Hematopoietic multipotent progenitor cell treated with erythropoietin and hydrocortisone succinate and interleukin-3 and kit ligand, for 17 days (in vitro differentiated cells): ENCODE results near the gene KIF12.

Source experiments
- DNase-seq: peaks from one replicate; pipeline ENCODE4 v3.0.0-alpha.2; 2015; ENCODE audit warnings: low spot score

Gene KIF12

DNA sequence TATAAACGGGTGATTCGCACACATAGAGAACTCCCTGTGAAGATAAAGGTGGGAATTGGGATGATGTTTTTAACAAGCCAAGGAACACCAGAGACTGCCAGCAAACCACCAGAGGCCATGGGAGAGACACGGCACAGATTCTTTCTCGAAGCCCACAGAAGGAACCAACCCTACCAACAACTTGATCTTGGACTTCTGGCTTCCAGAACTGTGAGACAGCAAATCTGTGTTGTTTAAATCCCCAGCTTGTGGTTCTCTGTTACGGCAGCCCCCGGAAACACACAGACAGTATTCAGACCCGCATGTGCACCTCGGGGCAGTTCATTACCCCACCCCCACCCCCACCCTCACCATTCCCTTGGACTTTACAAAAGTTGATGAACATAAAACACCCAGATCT, 33.8 kb downstream of the KIF12 start:
- DNase-seq: no peak

DNA sequence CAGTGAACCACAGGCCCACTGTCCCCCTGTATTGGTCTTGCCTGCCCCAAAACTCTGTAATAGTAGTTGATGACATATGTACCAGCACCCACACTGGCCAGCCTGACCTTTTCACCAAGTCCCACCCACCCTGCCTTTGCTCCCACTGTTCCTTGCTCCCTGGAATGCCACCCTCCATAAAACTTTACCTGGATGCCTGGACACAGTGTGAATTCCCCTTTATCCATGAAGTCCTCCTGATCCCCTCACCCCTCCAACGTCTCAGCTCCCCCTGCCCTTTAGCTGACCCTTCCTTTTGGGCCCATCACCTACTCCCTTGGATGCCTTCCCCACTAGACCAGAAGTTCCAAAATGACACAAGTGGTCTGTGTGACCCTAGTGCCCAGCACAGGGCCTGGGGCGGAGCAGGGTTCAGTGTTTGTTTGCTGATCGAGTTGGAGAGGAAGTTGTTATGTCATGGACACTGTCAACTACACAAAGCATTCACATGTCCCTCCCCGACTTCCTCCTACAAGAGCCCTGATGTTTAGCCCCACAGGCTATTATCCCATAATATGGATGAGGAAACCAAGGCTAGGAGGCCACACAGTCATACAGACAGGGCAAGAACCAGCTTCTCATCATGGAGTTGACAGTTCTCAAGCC, 37.1 kb downstream of the KIF12 start:
- no peak for DNase-seq

DNA sequence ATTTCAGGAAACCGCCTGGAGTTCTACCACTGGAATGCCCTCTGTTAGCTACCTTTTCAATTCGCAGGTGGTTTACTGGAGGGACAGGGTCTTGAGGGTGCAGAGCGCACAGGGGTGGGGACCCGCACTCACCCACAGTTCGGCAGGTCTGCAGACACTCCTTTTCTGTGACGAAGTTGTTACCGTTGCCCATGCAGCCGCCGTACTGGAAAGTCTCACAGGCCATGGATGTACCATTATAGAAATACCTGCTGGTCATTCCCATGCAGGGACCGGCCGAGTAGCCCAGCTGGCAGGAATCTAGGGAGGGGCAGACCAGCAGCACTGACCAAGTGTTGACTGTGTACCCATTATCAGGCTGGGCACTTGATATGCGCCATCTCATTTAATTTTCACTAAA, 37.8 kb downstream of the KIF12 start:
- no peak for DNase-seq

DNA sequence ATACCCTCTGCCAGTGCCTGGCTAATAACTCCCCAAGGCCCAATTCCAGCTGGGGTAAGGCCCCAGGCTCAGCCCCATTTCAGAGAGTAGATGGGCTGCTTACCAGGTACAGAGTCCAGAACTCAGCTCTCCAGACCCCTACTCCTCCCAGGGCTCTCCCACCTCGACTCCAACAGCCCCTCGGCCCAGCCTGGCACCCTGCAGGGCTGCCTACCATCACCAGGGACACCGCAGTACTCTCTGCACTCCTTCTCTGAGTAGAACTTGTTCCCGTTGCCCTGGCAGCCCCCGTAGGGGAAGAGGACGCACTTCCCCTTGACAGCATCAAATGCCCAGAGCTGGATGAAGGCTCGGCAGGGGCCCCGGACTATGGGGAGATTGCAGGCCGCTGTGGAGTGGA, 38.4 kb downstream of the KIF12 start:
- DNase-seq: no peak

DNA sequence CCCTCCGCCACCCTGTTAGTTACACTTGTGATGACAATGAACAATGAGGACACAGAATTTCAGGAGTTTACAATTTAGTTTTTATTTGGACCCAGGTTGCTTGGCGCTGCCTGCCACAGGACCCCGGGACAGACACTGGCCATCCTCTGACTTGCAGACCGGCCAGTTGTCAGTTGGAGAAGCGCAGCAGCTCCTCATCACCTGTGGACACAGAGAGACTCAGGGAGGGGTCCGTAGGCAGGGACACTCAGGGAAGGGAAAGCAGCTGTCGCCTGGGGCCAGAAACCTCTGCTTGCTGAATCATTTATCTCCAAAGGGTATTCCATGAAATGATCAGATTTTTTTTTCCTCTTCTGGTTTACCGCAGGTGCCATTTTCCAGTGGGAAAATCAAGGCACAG, 39.0 kb downstream of the KIF12 start:
- DNase-seq: no peak

DNA sequence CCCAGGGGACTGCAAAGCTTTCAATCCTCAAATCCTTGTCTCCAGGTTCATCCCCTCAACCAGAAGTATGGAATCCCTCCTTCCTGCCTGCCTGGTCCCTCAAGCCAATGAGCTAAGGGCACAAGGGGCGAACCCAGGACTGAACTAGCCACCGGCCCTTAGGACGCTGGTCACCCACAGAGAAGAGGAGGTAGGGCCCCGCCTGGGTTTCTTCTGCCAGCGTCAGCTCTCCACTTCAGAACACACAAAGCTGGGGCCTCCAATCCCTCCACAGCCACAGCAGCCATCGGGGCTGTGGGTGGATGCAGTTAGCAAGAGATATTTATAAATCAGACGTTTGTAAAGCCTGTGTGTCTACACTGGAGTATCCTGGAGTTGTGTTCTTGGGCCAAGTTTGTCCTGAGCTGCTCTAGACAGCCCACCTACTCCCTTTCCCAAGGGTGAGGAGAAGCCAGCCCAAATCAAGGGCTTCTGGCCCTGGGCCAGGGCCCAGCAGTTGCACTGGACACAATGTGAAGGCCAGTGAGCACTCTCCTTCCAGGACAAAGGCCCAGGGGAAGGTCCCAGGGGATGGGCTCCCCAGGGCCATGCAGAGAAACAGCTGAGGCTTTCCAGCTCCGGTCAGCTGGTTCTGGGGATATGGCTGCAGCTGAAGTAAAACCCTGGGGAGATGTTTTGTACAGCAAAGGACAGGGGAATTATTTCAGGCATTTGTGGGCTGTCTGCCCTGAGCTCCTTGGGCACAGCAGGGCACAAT, 39.9 kb downstream of the KIF12 start:
- DNase-seq: no peak

DNA sequence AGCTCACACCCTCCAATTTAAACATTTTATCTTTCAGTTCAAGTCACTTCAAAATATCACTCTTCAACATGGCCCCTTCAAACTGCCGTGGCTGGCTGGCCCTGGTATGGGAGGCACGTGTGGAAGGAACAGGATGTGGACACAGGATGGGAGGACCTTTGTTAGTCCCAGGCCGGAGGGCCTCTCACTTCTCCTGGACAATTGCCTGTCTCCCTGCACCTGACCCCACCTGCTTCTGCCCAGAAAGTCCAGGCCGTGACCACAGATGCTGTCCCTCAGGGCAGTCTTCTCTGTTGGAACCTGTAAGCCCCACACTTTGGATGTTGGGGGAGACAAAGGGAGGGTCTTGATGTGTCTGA, 40.4 kb downstream of the KIF12 start:
- no peak for DNase-seq

DNA sequence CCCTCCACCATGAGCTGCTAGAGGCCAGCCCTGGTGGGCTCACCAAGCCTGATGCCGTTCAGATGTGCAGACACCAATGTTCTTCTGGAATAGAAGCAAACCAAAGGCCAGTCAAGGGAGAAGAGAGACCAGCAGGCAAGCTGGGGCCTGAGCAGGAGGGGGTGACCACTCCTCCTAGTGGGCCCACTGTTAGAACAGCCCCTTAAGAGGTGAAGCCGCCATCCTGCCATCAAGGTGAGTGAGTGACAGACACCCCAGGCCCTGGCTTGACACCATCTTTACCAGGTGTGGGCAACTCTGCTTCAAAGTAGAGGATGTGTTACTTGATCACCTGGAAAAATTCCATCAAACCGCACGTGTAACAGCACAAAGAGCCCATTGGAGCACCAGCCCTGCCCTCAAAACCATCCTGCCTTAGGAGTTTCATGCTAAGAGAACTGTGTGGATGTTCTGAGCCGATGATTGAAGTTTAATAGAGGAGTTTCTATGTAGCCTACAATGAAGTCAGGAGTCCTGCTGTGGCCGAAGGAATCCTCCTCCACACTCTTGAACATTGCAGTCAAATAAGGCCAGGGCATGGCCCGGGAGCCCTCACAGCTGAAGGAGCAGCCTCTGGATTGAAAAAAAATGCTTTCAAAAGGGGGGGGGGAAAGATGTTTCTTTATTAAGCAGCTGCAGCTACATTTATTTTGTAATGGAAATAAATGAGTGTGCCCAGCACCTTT, 41.8 kb downstream of the KIF12 start:
- DNase-seq: no peak

DNA sequence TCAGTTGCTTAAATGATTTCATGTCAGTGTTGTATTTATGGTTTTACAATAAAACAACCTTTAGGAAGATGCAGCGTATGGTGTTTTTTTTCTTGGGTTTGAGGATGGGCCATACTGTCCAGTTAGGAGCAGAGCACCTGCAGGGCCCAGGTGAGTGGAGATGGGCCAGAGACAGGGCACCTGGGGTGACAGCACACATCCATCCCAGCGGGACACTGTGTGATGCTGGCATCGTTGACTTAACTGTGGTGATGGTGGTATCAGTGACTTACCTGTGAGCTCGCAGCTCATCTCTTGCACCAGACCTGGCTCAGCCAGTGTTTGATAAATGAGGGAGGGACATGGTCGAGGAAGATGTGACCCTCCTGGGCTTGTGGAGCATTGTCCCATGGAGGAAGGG, 42.6 kb downstream of the KIF12 start:
- DNase-seq: no peak

DNA sequence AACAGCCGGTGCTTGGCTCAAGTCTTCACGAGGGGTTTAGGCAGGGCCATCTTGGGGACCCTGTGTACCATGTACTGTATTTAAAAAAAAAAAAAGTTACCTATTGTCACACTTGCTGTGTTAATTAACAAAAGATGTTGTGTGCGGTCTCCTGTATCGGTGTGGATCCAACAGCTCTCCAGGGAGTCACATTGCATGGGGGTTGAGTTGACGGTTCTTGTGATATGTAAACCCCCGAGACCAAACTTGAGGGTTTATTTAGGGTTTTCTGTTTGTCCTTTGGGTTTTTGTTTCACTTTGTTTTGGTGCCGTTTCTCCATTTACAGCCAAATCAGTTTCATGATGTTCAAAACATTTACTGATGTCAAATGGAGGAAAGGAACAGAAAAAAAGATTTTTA, 43.2 kb downstream of the KIF12 start:
- DNase-seq: no peak

DNA sequence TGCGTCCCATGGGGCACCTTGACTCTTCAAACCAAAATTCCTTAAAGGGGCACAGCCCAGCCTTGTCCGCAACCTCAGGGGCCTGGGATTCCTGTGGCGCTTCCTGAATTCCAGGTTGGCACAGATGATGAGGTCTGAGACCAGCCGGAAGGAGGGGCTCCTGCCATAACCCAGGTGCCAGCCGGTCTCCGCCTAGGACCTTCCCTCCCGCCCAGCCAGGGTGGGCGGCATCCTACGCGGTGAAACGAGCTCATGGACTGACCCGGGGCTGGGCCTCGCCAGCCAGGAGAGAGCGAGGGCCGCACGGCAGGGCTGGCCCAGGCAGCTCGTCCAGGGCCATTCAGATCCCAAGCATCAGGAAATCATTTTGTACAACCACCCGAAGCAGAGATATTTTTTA, 44.0 kb downstream of the KIF12 start:
- DNase-seq: no peak

DNA sequence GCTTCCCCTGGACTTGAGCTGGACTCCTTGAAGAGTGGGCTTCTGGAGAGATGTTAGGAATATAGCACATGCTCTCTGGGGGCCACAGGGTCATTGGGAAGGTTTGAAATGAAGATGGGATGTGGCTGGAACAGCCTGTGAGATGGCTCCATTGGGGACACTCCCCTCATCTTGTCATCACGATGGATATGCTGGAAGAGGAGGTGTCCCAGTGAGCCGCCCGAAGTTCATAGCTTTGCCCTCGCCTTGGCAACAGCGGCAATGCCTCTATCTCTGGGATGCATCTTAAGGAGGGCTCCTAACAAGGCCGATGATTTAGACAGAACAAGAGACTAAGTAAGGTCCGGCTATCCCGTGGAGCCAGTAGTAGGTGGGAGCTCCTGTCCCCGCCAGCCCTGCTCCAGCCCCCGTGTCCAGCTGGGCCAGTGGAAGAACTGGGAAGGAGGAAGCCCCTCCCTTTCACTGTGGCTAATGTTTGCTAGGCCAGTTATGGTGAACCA, 44.9 kb downstream of the KIF12 start:
- no peak for DNase-seq

DNA sequence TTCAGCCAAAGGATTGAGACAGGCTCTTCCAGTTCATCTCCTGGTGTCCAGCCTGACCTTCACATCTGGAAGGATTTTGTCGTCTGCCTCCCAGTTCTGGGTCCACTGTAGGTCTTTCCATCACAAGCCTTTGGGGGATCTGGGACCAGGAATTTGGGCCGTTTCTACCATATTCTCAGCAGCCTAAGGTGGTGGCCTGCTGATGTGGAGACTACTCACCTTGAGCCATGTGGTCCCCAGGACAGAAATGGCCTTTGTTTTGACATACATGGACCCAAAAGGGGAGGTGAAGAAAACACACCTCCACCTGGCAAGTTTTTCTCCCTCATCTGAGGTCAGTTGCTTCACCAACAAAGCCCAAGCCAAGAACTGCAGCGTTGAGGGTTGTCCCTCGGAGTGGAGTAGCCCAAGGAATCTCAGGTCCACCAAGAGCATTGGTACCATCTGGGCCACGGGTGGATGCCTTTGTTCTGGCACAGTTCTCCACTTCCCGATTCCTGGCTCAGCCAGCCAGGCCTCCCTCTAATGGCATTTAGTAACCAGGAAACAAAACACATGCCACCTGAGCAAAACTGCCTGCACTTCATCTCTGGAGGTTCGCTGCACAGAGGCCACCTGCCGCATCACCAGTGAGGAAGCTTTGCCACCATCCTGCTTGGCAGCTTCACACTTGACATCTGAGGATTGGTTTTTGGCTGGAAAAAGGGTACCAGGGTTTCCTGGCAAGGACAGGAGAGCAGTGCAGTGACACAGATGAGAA, 45.7 kb downstream of the KIF12 start:
- no peak for DNase-seq

DNA sequence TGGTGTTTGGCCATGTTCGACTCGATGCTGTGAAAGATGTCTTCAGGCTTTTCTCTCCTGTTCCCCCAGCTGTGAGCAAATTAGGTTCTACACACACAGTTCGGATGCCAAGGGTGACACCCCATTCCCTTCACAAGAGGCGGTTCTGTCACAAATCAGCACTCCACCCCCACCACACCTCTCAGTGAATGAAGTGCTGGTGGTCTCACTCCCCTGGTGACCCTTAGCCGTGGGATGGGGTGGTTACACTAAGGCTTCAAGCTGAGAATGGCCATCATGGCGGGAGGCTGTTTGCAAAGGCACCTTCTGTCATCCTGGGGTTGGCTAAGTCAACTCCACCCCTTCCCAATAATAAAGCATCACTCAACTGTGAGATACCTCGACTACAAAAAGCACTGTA, 47.4 kb downstream of the KIF12 start:
- DNase-seq: no peak

DNA sequence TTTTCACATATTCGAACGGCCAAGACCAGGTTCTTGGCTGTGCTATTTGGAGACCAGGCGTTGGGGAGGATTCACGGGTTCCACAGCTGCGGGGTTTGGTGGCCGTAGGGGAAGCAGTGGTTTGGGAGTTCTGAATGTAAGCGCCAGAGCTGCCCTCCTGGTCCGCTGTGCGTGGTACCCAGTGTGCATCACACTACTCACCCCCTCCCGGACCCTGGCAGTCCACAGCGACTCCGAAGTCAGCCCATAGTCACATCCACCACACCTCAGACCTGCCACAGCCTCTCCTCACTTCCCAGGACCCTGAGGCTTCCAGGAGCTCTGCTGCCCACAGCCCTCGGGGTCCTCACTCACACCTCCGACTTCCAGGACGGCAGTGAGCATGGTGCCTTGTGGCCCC, 47.8 kb downstream of the KIF12 start:
- no peak for DNase-seq

DNA sequence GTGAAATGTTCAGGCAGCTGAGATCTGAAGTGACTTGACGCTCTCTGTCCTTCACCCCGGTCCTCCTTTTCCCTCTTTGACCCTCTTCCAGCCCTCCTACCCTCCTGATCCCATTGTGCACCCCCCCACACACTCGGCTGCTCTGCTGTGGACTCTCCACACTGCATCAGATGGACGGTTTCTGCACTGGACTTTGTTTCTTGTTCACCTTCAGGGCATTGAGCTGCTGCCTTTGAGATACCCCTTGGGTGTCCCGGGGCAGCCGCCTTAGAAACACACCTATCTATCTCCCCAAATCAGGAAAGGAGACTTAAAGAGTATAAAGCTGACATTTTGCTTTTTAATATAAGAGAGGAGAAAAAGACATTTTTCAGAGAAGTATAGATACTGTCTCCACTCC, 48.4 kb downstream of the KIF12 start:
- DNase-seq: no peak

DNA sequence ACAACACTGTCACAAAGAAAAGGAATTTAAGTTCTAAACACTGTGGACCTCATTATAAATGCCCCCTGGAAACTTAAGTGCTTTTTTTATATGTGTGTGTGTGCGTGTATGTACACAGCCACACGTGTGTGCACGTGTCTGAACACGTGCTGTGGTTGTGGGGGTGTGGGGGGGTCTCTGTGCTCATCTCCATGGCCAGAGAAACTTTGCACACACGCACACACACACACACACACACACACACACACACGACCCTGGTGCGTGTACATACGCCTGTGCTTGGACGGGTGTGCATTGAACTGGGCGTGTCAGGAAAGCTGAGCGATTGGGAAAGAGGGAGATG, 48.9 kb downstream of the KIF12 start:
- no peak for DNase-seq

DNA sequence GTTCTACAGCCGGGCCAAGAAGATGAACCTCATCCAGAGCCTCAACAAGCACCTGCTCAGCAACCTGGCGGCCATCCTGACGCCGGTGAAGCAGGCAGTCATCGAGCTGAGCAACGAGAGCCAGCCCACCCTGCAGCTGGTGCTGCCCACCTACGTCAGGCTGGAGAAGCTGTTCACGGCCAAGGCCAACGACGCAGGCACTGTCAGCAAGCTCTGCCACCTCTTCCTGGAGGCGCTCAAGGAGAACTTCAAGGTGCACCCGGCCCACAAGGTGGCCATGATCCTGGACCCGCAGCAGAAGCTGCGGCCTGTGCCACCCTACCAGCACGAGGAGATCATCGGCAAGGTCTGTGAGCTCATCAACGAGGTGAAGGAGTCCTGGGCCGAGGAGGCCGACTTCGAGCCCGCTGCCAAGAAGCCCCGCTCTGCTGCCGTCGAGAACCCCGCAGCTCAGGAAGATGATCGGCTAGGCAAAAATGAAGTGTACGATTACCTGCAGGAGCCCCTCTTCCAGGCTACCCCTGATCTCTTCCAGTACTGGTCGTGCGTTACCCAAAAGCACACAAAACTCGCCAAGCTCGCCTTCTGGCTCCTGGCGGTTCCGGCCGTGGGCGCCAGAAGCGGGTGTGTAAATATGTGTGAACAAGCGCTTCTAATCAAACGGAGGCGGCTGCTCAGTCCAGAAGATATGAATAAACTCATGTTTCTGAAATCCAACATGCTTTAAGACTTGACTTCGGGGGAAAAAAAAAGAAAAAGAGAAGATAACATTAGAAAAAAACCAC, 49.5 kb downstream of the KIF12 start:
- DNase-seq: no peak

DNA sequence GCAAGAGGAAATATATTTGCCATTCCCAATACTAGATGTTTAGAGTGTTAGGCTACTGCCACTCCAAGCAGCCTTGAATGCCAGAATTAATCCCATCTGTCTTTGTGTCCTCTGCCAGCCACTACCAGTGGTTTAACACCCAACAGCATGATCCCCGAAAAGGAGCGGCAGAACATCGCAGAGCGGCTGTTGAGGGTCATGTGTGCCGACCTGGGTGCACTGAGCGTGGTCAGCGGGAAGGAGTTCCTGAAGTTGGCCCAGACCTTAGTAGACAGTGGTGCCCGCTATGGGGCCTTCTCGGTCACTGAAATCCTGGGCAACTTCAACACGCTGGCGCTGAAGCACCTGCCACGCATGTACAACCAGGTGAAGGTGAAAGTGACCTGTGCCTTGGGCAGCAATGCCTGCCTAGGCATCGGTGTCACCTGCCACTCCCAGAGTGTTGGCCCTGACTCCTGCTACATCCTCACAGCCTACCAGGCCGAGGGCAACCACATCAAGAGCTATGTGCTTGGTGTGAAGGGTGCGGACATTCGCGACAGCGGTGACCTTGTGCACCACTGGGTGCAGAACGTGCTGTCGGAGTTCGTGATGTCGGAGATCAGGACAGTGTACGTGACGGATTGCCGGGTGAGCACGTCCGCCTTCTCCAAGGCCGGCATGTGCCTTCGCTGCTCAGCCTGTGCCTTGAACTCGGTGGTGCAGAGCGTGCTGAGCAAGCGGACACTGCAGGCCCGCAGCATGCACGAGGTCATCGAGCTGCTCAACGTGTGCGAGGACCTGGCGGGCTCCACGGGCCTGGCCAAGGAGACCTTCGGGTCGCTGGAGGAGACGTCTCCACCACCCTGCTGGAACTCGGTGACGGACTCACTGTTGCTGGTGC, 50.3 kb downstream of the KIF12 start:
- DNase-seq: no peak

DNA sequence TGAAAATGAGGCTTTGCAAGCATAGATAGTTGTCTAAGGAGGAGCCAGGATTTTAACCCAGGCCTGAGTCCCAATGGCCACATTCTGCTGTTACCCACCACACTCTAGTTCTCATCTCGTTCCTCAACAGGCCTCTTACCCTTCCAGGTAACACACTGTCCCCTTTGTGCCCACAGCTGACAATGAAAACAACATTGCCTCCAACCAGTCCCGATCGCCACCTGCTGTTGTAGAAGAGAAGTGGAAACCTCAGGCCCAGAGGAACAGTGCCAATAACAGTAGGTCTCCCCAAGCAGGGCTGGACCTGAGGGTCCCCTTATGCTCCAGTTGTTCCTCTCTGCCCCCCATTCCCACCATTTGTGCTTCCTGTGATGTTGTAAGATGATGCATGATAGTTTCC, 51.4 kb downstream of the KIF12 start:
- no peak for DNase-seq

DNA sequence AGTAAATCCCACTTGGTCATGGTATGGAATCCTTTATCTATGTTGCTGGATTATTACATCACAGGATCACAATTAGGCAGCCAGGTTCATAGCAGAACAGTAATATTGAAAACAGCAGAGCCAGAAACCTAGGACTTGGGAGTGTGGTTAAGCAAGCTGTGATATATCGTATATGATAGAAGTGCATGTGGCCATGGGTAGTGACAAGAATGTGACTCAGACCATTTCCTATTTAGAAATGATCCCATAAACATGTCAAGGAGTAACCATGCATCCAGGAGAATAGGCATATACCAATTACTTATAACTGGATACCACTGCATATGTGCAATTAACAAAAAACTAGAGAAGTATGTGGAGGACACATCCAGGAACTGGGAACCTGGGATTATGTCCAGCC, 52.2 kb downstream of the KIF12 start:
- no peak for DNase-seq
